Measurements from ENCODE around the gene TMEM185B. TPM values are rescaled to one million over a fixed set of nuclear protein-coding genes. Genes with fewer than 3 reads are reported as not detected.

TMEM185B gene
- 22.4 and 22.7 TPM in 2 replicates for total RNA-seq
- long read RNA-seq, partial matches to known transcripts: 0 of 4 reads
- long read RNA-seq, other reads (novel, unspliced or antisense): 0 of 4 reads

DNA sequence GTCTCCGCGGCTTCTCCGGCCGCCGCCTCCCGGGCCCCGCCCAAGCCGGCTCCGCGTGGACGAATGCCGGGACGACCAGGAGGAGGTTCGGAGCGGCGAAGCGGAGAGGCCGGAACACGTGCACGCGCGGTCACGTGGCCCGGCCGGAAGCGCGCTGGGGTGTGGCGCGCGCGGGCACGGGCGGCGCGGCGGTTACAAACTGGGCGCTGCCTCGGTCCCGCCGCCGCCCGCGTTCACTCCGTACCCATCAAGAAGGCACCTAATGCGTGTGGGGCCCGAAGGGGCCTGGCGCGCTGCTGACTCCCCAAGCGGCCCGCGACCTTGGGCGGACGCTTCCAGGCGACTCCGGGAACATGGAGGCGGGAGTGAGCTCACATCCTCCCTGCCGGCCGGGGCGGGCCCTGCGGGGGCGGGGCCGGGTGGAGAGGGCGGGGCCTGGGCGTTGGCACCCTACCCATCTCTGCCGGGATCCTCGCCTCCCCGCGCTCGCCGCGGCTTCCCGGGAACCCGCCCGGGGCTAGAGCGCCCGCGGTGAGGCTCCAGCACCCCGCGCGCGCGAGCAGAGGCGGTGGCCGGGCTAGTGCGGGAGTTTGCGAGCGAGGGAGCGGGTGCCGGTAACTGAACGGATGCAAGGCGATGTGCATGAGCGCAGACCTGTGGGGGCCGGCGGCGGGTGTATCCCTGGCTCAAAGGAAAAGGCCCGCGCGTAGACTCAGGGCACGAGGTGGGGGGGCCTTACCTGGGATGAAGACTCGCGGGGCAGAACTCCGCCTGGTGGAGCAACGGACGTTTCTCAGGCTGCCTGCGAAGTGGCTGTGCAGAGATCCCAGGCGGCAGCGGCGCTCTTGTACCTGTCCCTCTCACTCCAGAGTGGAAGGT is at the start of gene TMEM185B:
Gene TMEM185B (minus strand): TSS at position 367 of the 879 bp plus-strand sequence. CDS start 424 bp downstream, outside the sequence.
- DNase-seq (ENCODE audit: low read depth, low spot score): peak; percentile 81
- peaks cover 27% of the 10 kb centered on the region for H3K27me3 Mint-ChIP-seq (ENCODE audit: low read depth)
- peaks cover 25% of the 10 kb centered on the region for H3K4me1 Mint-ChIP-seq
- TF ChIP-seq, protein P1, sequence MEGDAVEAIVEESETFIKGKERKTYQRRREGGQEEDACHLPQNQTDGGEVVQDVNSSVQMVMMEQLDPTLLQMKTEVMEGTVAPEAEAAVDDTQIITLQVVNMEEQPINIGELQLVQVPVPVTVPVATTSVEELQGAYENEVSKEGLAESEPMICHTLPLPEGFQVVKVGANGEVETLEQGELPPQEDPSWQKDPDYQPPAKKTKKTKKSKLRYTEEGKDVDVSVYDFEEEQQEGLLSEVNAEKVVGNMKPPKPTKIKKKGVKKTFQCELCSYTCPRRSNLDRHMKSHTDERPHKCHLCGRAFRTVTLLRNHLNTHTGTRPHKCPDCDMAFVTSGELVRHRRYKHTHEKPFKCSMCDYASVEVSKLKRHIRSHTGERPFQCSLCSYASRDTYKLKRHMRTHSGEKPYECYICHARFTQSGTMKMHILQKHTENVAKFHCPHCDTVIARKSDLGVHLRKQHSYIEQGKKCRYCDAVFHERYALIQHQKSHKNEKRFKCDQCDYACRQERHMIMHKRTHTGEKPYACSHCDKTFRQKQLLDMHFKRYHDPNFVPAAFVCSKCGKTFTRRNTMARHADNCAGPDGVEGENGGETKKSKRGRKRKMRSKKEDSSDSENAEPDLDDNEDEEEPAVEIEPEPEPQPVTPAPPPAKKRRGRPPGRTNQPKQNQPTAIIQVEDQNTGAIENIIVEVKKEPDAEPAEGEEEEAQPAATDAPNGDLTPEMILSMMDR (conservative IDR thresholded peaks at IDR 0.05): peak; percentile 58
- H3K36me3 Mint-ChIP-seq (ENCODE audit: low read depth): peaks cover 27% of the 10 kb centered on the region
- no peaks in the 10 kb centered on the region for H3K9me3 Mint-ChIP-seq
- no peak within 1 kb of the TSS for H3K27ac Mint-ChIP-seq (ENCODE audit: unreplicated experiment)
- peak within 1 kb of the TSS; percentile 86 for H3K4me3 Mint-ChIP-seq

DNA sequence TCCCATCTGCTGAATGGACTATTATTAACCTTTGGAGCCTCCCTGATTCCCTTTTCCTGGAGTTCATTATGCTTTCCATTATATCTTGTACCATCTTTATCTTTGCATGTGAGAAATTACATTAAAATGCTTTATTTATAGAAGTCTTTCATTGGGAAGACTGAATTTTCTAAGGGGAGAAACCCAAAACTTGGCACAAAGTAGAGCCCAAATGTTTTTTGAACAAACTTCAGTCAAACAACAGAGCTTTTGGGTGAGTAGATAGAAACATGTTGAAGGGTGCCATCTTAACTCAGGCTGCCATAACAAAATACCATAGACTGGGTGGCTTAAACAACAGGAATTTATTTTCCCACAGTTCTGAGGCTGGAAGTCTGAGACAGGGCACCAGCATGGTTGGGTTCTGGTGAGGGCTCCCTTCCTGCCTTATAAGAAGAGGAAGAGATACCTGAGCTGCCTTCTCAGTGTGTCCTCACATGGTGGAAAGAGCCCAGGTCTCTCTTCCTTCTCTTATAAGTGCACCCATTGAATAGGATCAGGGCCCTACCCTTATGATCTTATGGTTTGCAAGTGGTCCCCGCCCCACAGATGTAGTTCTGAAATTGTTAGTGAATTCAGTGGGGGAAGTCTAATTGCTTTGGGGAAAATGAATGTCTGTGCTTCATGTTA is 48.6 kb upstream of the TMEM185B start:
- Mint-ChIP-seq H3K4me3 (no peak overlapping the region), H3K4me1 (no peaks in the 10 kb centered on the region), H3K27ac (ENCODE audit: unreplicated experiment) (no peak overlapping the region), H3K36me3 (ENCODE audit: low read depth) (peaks cover 9% of the 10 kb centered on the region), H3K9me3 (peaks cover 5% of the 10 kb centered on the region), H3K27me3 (ENCODE audit: low read depth) (no peaks in the 10 kb centered on the region)
- no peak for DNase-seq (ENCODE audit: low read depth, low spot score)
- TF ChIP-seq, protein P1 (conservative IDR thresholded peaks at IDR 0.05): no peak

DNA sequence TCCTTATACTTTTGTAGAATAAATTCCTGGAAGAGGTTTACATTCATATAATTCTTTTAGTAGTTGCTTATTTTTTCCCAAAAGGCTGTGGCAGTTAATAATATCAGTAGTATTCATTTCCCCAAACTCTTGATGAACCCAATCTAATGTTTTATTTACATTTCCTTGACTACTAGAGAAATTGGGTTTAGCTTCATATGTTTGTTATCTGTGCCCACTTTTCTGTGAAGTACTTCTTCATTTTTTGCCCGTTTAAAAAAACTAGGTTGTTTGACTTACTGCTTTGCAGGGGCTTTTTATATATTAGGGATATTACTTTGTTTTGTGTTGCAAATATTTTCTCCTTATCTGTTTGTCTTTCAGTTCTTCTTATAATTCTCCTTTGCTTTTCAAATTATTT is 46.6 kb upstream of the TMEM185B start:
- H3K9me3 Mint-ChIP-seq: peaks cover 3% of the 10 kb centered on the region
- peaks cover 2% of the 10 kb centered on the region for H3K4me1 Mint-ChIP-seq
- no peaks in the 10 kb centered on the region for H3K27me3 Mint-ChIP-seq (ENCODE audit: low read depth)
- no peak overlapping the region for H3K27ac Mint-ChIP-seq (ENCODE audit: unreplicated experiment)
- H3K36me3 Mint-ChIP-seq (ENCODE audit: low read depth): peaks cover 7% of the 10 kb centered on the region
- no peak overlapping the region for H3K4me3 Mint-ChIP-seq
- no peak for DNase-seq (ENCODE audit: low read depth, low spot score)
- TF ChIP-seq, protein P1 (conservative IDR thresholded peaks at IDR 0.05): no peak

DNA sequence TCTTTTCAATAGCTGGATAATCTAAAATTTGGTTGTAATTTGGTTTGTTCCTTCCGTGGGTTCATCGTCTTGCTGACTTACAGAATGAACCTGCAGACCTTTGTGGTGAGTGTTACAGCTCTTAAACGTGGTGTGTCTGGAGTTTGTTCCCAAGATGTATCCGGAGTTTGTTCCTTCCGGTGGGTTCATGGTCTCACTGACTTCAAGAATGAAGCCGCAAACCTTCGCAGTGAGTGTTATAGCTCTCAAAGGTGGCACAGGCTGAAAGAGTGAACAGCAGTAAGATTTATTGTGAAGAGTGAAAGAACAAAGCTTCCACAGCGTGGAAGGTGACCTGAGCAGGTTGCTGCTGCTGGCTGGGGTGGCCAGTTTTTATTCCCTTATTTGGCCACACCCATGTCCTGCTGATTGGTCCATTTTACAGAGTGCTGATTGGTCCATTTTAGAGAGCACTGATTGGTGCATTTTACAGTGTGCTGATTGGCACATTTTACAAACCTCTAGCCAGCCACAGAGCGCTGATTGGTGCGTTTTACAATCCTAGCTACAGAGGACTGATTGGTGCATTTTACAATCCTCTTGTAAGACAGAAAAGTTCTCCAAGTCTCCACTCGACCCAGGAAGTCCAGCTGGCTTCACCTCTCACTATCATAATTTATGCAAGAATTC is 46.0 kb upstream of the TMEM185B start:
- TF ChIP-seq, protein P1 (conservative IDR thresholded peaks at IDR 0.05): no peak
- no peak overlapping the region for H3K27ac Mint-ChIP-seq (ENCODE audit: unreplicated experiment)
- no peak overlapping the region for H3K4me3 Mint-ChIP-seq
- no peaks in the 10 kb centered on the region for H3K27me3 Mint-ChIP-seq (ENCODE audit: low read depth)
- H3K9me3 Mint-ChIP-seq: peaks cover 3% of the 10 kb centered on the region
- H3K4me1 Mint-ChIP-seq: peaks cover 5% of the 10 kb centered on the region
- DNase-seq (ENCODE audit: low read depth, low spot score): no peak
- peaks cover 7% of the 10 kb centered on the region for H3K36me3 Mint-ChIP-seq (ENCODE audit: low read depth)

DNA sequence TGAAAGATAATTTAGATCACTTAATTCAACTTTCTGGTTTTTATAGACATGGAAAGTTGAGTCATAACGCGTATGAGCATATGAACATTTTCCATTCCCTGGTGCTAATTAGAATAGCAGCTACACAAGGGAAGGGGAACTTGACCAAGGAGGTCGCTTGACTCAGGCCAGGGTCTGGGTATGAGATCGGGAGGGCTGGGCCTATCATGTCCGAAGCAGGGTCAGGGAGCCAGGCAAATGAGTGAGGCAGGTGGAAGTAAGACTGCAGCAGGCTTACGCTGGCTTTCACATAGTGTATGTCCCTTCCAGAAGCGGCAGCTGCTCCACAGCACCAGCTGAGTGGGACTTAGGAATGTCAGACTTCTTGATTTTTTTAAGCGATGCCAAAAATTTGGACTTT is 44.1 kb upstream of the TMEM185B start:
- Mint-ChIP-seq H3K4me1 (peaks cover 5% of the 10 kb centered on the region), H3K27ac (ENCODE audit: unreplicated experiment) (no peak overlapping the region), H3K9me3 (peaks cover 3% of the 10 kb centered on the region), H3K4me3 (no peak overlapping the region), H3K27me3 (ENCODE audit: low read depth) (no peaks in the 10 kb centered on the region), H3K36me3 (ENCODE audit: low read depth) (peaks cover 7% of the 10 kb centered on the region)
- DNase-seq (ENCODE audit: low read depth, low spot score): no peak
- TF ChIP-seq, protein P1 (conservative IDR thresholded peaks at IDR 0.05): no peak

Data from neural crest cell (in vitro differentiated cells).